ENCODE data around the gene WNT9A. TPM values are rescaled to one million over a fixed set of nuclear protein-coding genes. Genes with fewer than 3 reads are reported as not detected.

The WNT9A gene
- polyA plus RNA-seq, 1 experiment, result 1.5 TPM

GRCh38 chr1:227922501-227923352 lies 25.0 kb downstream of the WNT9A start:
- no peak overlapping the region for H3K4me3 ChIP-seq (ENCODE audit: low read depth, low read length)
- DNase-seq (ENCODE audit: low read depth), result no peak
- no peaks in the 10 kb centered on the region for H3K36me3 ChIP-seq (ENCODE audit: control insufficient read depth, insufficient read depth, low read length)
- H3K27me3 ChIP-seq (ENCODE audit: control insufficient read depth, insufficient read depth, low read length), result no peaks in the 10 kb centered on the region
- POLR2A ChIA-PET, result no interaction called here
- TF ChIP-seq CTCF (IDR thresholded peaks at IDR 0.05; ENCODE audit: insufficient read depth, low read depth, low read length), result no peak
- CTCF ChIA-PET, result no interaction called here

DNA sequence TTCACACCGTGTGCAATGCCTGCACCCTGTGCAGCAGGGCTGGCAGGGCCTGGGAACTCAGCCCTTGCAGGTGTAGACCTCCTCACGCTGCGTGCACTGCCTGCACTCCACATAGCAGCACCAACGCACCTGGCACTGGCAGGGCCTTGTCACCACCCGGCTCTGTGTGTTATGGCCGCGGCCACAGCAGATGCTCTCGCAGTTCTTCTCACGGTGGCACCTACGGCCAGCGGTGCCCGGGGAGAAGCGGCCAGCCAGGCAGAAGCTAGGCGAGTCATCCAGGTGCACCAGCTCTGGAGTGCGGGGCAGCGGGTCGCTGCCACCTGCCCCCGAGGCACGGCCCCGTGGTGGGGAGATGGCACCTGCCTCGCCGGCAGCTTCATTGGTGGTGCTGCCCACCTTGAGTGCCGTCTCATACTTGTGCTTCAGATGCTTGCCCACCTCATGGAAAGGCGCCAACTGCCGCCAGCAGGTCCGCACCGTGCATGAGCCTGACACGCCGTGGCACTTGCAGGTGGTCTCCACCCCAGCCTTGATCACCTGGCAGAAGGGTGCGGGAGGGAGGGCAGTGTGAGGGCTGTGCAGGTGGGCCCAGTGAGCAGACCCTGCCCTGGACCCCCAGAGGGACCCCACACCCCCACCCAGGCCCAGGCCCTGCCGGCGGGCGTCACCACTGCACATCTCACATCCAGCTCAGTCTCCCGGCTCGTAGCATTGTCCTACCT lies 26.1 kb downstream of the WNT9A start:
- no peak for DNase-seq (ENCODE audit: low read depth)
- no peaks in the 10 kb centered on the region for H3K27me3 ChIP-seq (ENCODE audit: control insufficient read depth, insufficient read depth, low read length)
- CTCF ChIA-PET, result no interaction called here
- no peak overlapping the region for H3K4me3 ChIP-seq (ENCODE audit: low read depth, low read length)
- TF ChIP-seq CTCF (IDR thresholded peaks at IDR 0.05; ENCODE audit: insufficient read depth, low read depth, low read length), result no peak
- H3K36me3 ChIP-seq (ENCODE audit: control insufficient read depth, insufficient read depth, low read length), result no peaks in the 10 kb centered on the region
- POLR2A ChIA-PET, result no interaction called here

- no peak overlapping the region for H3K4me3 ChIP-seq (ENCODE audit: low read depth, low read length)
- DNase-seq (ENCODE audit: low read depth), result no peak
- H3K36me3 ChIP-seq (ENCODE audit: control insufficient read depth, insufficient read depth, low read length), result no peaks in the 10 kb centered on the region
- ChIA-PET CTCF (no interaction called here), POLR2A (no interaction called here)
- H3K27me3 ChIP-seq (ENCODE audit: control insufficient read depth, insufficient read depth, low read length), result no peaks in the 10 kb centered on the region
- no peak for TF ChIP-seq CTCF (IDR thresholded peaks at IDR 0.05; ENCODE audit: insufficient read depth, low read depth, low read length)
These were observed 26.8 kb downstream of the WNT9A start for GRCh38 chr1:227920896-227921295.

DNA sequence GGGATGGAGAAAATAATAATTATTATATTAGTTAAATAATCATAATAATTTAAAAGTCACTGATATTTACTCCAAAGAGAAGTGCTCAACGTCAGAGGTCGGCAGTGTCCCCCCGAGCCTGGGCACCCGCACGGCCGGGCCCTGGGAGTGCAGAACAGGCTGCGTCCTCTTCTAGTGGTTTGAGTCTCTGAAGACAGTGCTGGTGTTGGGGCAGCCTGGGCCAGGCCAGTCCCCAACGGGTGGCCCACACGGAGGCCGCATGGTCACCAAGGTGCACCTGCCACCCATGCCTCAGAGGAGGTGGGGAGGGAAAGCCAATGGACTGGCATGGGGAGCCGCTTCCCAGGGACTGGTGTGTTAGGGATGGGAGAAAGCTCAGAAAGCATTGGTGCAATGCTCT lies 27.3 kb downstream of the WNT9A start:
- Histone ChIP-seq H3K27me3 (ENCODE audit: control insufficient read depth, insufficient read depth, low read length) (no peaks in the 10 kb centered on the region), H3K4me3 (ENCODE audit: low read depth, low read length) (no peak overlapping the region), H3K36me3 (ENCODE audit: control insufficient read depth, insufficient read depth, low read length) (no peaks in the 10 kb centered on the region)
- ChIA-PET POLR2A (no interaction called here), CTCF (no interaction called here)
- no peak for DNase-seq (ENCODE audit: low read depth)
- TF ChIP-seq CTCF (IDR thresholded peaks at IDR 0.05; ENCODE audit: insufficient read depth, low read depth, low read length), result no peak

GRCh38 chr1:227919906-227920305 lies 27.8 kb downstream of the WNT9A start:
- ChIA-PET CTCF (no interaction called here), POLR2A (no interaction called here)
- DNase-seq (ENCODE audit: low read depth), result no peak

More at GRCh38 chr1:227919906-227920305, 27.8 kb downstream of the WNT9A start:
- Histone ChIP-seq H3K27me3 (ENCODE audit: control insufficient read depth, insufficient read depth, low read length) (no peaks in the 10 kb centered on the region), H3K36me3 (ENCODE audit: control insufficient read depth, insufficient read depth, low read length) (no peaks in the 10 kb centered on the region), H3K4me3 (ENCODE audit: low read depth, low read length) (no peak overlapping the region)
- TF ChIP-seq CTCF (IDR thresholded peaks at IDR 0.05; ENCODE audit: insufficient read depth, low read depth, low read length), result no peak
